T-helper 1 cell treated with Interleukin-12 subunit alpha and Interleukin-12 subunit beta and Interleukin-4 antibody, amounts not matched to agents 30 μg/mL and 1 μg/mL, for 36 hours (primary cell): ENCODE results near the gene WDR74.
"Not testable (repeated sequence)": the region's sequence is repeated elsewhere in the genome, so short reads cannot be mapped to it uniquely, and the experiment has no call there.

Source experiments
- H3K27ac Mint-ChIP-seq: one replicate; pipeline ENCODE4 v1.8.0; 2021; ENCODE audit warnings: mild to moderate bottlenecking, mixed read lengths
- H3K27me3 Mint-ChIP-seq: one replicate; pipeline ENCODE4 v1.8.0; 2021; ENCODE audit warnings: low read depth, mixed read lengths
- H3K36me3 Mint-ChIP-seq: one replicate; pipeline ENCODE4 v1.8.0; 2021; ENCODE audit warnings: low read depth, mixed read lengths
- H3K4me1 Mint-ChIP-seq: one replicate; pipeline ENCODE4 v1.8.0; 2021; ENCODE audit warnings: low read depth, mixed read lengths
- H3K4me3 Mint-ChIP-seq: one replicate; pipeline ENCODE4 v1.8.0; 2021; ENCODE audit warnings: mild to moderate bottlenecking, moderate library complexity, mixed read lengths
- H3K9me3 Mint-ChIP-seq: one replicate; pipeline ENCODE4 v1.8.0; 2021; ENCODE audit warnings: mixed read lengths

The WDR74 gene

DNA sequence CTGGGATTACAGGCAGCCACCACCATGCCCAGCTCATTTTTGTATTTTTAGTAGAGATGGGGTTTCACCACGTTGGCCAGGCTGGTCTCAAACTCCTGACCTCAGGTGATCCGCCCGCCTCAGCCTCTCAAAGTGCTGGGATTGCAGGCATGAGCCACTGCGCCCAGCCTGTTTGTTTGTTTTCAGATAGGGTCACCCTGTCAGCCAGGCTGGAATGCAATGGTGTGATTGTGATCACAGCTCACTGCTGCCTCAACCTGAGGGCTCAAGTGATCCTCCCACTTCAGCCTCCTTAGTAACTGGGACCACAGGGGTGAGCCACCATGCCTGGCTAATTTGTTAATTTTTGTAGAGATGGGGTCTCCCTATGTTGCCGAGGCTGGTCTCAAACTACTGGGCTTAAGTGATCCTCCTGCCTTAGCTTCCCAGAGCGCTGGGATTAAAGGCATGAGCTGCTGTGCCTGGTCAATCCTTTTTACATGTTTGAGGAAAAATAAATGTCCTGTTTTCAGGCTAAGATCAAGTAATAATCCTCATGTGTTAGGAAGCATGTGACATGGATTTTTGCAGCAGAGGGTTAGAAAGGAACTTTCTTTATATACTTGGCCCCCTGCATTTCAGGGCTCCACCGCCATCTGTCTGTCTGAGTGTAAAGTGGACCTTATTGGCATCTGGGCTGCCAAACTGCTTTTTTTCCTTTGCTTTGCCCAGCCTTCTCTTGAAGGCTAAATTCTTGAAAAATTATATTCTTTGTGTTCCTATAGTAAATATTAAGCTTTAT, 36.5 kb upstream of the WDR74 start:
- no peak overlapping the region for H3K4me3 Mint-ChIP-seq
- H3K9me3 Mint-ChIP-seq = no peaks in the 10 kb centered on the region
- H3K27ac Mint-ChIP-seq = no peak overlapping the region
- no peaks in the 10 kb centered on the region for H3K27me3 Mint-ChIP-seq
- peaks cover 8% of the 10 kb centered on the region for H3K36me3 Mint-ChIP-seq
- peaks cover 18% of the 10 kb centered on the region for H3K4me1 Mint-ChIP-seq

DNA sequence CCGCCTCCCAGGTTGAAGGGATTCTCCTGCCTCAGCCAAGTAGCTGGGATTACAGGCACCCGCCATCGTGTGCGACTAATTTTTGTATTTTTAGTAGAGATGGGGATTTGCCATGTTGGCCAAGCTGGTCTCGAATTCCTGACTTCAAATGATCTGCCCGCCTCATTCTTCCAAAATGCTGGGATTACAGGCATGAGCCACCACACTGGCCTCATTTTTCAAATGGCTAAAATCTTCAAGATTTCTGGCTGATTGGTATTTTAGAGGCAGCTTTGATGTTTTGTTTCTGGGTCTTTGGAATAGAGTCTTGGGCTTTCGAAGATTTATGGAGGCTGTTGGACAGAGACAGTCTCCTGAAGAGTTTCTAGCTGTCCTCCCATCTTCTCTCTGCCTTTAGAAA, 35.5 kb upstream of the WDR74 start:
- H3K27ac Mint-ChIP-seq = no peak overlapping the region
- peaks cover 11% of the 10 kb centered on the region for H3K4me1 Mint-ChIP-seq

GRCh38 chr11:62865635-62866034, 26.2 kb upstream of the WDR74 start:
- peaks cover 3% of the 10 kb centered on the region for H3K36me3 Mint-ChIP-seq
- peaks cover 16% of the 10 kb centered on the region for H3K4me1 Mint-ChIP-seq
- no peak overlapping the region for H3K4me3 Mint-ChIP-seq
- no peaks in the 10 kb centered on the region for H3K9me3 Mint-ChIP-seq
- no peak overlapping the region for H3K27ac Mint-ChIP-seq
- no peaks in the 10 kb centered on the region for H3K27me3 Mint-ChIP-seq

More for the DNA sequence above, 35.5 kb upstream of the WDR74 start:
- Mint-ChIP-seq H3K36me3 (peaks cover 6% of the 10 kb centered on the region), H3K4me3 (no peak overlapping the region), H3K27me3 (no peaks in the 10 kb centered on the region), H3K9me3 (no peaks in the 10 kb centered on the region)

DNA sequence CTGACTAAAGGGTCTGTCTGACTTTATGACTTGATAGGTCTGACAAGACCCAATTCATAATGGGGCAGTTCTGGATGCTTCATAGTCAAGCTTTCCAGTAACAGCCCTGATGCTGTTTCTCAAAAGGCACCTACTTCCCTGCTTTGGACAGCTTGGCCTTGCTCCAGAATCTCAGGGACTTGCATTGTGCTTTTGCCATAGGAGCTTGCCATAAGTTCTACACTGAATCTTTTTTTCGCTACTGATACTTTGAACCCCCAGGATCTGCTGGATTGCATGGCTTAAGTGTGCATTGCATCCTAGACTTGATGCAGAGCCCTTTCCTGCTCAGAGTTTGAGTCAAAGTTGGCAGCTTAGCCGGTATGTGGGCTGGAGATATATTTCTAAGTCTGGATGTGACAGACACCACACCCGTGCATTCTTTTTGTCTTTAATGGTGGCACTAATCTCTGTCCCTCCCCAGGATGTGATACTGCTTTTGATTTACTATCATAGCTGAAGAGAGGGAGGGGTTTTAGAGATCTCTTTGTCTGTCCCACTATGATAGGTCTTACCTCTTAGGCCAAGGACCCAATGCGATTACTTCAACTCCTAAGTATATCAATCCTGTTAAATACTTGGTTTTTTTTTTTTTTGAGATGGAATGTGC, 24.4 kb upstream of the WDR74 start:
- H3K27me3 Mint-ChIP-seq = no peaks in the 10 kb centered on the region
- no peak overlapping the region for H3K4me3 Mint-ChIP-seq
- peaks cover 19% of the 10 kb centered on the region for H3K4me1 Mint-ChIP-seq
- H3K9me3 Mint-ChIP-seq = no peaks in the 10 kb centered on the region
- no peak overlapping the region for H3K27ac Mint-ChIP-seq
- H3K36me3 Mint-ChIP-seq = peaks cover 3% of the 10 kb centered on the region

GRCh38 chr11:62861564-62862192, 22.3 kb upstream of the WDR74 start:
- peaks cover 33% of the 10 kb centered on the region for H3K4me1 Mint-ChIP-seq
- not testable (repeated sequence) for H3K27ac Mint-ChIP-seq, H3K4me3 Mint-ChIP-seq, H3K36me3 Mint-ChIP-seq, H3K9me3 Mint-ChIP-seq, H3K27me3 Mint-ChIP-seq

DNA sequence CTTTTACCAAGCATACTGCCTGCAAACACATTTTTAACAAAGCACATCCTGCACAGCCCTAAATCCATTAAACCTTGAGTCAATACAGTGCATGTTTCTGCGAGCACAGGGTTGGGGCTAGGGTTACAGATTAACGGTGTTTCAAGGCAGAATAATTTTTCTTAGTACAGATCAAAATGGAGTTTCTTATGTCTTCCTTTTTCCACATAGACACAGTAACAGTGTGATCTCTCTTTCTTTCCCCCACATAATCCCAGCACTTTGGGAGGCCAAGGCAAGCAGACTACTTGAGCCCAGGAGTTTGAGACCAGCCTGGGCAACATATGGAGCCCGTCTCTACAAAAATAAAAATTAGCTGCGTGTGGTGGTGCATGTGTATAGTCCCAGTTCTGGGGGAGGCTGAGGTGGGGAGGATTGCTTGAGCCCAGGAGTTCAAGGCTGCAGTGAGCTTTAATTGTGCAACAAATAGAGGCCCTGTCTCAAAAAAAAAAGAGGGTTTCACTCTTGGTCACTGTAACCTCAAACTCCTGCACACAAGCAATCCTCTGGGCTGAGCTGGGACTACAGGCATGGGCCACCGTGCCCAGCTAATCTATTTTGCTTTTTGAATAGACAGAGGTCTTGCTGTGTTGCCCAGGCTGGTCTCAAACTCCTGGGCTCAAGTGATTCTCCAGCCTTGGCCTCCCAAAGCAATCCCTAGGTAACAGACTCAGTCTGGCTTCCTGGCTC, 21.6 kb upstream of the WDR74 start:
- Mint-ChIP-seq H3K4me1 (peaks cover 38% of the 10 kb centered on the region), H3K27ac (peak overlapping the region; percentile 76), H3K27me3 (no peaks in the 10 kb centered on the region), H3K9me3 (no peaks in the 10 kb centered on the region), H3K4me3 (no peak overlapping the region), H3K36me3 (peaks cover 3% of the 10 kb centered on the region)

- not testable (repeated sequence) for H3K9me3 Mint-ChIP-seq, H3K27ac Mint-ChIP-seq, H3K27me3 Mint-ChIP-seq, H3K4me3 Mint-ChIP-seq
- peaks cover 45% of the 10 kb centered on the region for H3K4me1 Mint-ChIP-seq
- peaks cover 15% of the 10 kb centered on the region for H3K36me3 Mint-ChIP-seq
Observed at GRCh38 chr11:62859281-62859703, 19.9 kb upstream of the WDR74 start.

DNA sequence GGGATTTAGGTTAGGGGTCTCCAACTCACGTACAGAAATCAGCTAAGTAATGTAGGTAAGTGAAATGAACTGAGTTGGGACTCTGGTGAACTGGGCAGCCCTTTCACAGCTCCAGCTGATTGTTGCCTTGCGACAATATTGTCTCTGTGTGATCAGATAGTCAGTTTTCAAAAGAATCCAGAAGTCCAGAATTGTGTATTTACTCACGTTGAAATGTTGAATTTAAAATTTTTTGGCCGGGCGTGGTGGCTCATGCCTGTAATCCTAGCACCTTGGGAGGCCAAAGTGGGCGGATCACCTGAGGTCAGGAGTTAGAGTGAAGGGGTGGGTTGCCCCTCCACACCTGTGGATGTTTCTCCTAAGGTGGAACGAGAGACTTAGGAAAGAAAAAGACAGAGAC, 18.8 kb upstream of the WDR74 start:
- peaks cover 50% of the 10 kb centered on the region for H3K4me1 Mint-ChIP-seq
- peaks cover 26% of the 10 kb centered on the region for H3K36me3 Mint-ChIP-seq
- H3K27me3 Mint-ChIP-seq = no peaks in the 10 kb centered on the region
- no peaks in the 10 kb centered on the region for H3K9me3 Mint-ChIP-seq
- no peak overlapping the region for H3K27ac Mint-ChIP-seq
- H3K4me3 Mint-ChIP-seq = peak overlapping the region; percentile 56

DNA sequence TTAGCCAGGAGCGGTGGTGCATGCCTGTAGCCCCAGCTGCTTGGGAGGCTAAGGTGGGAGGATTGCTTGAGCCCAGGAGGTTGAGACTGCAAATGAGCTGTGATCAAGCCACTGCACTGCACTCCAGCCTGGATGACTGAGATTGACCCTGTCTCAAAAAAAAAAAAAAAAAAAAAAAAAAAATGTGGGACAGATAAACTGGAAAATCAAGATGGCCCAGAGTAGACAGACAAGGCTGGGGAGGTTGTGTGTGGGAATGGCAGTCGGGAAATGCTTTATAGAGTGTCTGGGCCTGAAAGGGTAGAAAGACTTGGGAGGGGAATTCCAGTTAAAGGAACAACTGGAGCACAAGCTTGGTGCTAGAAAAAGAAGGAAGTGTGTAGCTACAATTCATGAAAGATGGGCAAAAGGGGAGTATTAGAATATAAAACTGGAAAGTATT, 18.2 kb upstream of the WDR74 start:
- Mint-ChIP-seq H3K27me3 (no peaks in the 10 kb centered on the region), H3K36me3 (peaks cover 32% of the 10 kb centered on the region), H3K4me1 (peaks cover 52% of the 10 kb centered on the region), H3K4me3 (peak overlapping the region; percentile 35), H3K9me3 (no peaks in the 10 kb centered on the region), H3K27ac (peak overlapping the region; percentile 14)

DNA sequence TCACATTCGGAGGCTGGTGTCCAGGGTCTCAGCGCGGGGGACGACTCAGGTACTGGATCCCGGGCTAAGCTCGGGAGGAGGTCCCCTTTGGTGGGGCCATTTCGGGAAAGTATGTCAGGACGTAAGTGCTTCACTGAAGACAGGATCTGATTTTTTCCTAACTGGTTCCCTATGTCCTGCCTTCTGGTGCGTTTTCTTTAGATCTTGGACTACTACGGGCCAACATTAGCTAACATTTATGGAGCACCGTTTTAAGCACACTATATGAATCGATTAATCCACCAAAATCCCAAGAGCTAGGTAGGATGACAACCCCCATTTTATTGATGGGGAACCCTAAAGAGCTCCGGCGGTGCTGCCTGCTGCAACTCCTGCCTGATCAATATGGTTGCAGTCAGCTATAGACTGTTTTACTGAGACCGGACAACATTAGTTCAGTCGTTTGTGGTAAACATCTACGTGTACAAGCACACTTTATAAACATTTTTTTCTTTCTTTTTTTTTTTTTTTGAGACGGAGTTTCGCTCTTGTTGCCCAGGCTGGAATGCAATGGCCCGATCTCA, 17.0 kb upstream of the WDR74 start:
- peaks cover 40% of the 10 kb centered on the region for H3K36me3 Mint-ChIP-seq
- H3K9me3 Mint-ChIP-seq = no peaks in the 10 kb centered on the region
- peaks cover 56% of the 10 kb centered on the region for H3K4me1 Mint-ChIP-seq
- H3K27ac Mint-ChIP-seq = peak overlapping the region; percentile 95
- H3K4me3 Mint-ChIP-seq = peak overlapping the region; percentile 97
- H3K27me3 Mint-ChIP-seq = no peaks in the 10 kb centered on the region

GRCh38 chr11:62855571-62856332, 16.4 kb upstream of the WDR74 start:
- H3K36me3 Mint-ChIP-seq = peaks cover 40% of the 10 kb centered on the region
- no peaks in the 10 kb centered on the region for H3K9me3 Mint-ChIP-seq
- peaks cover 53% of the 10 kb centered on the region for H3K4me1 Mint-ChIP-seq
- H3K4me3 Mint-ChIP-seq = peak overlapping the region; percentile 97
- H3K27me3 Mint-ChIP-seq = no peaks in the 10 kb centered on the region
- H3K27ac Mint-ChIP-seq = peak overlapping the region; percentile 95

DNA sequence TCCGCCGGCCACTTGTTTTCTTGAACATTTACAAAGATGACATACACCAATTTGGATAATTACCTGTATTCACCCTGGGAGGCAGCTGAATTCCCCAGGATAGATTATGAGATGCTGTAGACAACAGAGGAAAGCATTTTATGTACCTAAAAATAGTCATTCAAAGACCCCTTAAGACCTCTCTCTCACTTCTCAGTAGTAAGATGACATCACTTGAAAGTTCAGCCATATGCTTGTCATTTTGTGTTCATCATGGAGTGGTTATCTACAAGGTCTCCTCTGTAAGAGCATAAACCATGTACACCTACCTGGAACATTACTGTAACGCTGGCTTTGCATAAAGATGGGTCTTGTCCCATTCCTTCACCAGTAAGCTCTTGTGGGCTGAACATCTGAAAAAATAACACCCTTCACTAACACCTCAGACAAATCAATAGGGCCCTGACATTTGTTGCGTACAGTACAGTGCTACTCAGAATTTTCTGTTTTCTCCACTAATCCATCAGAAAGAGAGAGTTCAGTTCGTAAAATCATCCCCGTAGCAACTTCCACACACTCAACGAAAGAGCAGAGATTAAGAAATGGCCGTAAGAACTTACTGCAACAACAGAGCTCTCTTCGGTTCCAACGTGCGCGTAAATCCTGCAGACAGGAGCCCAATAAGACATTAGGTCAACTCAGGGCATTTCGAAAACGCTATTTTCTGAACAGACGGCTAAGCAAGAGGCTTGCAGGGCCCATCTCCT, 15.6 kb upstream of the WDR74 start:
- peaks cover 53% of the 10 kb centered on the region for H3K4me1 Mint-ChIP-seq
- peaks cover 40% of the 10 kb centered on the region for H3K36me3 Mint-ChIP-seq
- H3K27me3 Mint-ChIP-seq = no peaks in the 10 kb centered on the region
- peak overlapping the region; percentile 95 for H3K27ac Mint-ChIP-seq
- no peaks in the 10 kb centered on the region for H3K9me3 Mint-ChIP-seq
- H3K4me3 Mint-ChIP-seq = peak overlapping the region; percentile 97
